IMR-90 (cell line): ENCODE results near the gene ABTB2. TPM values are rescaled to one million over a fixed set of nuclear protein-coding genes. Genes with fewer than 3 reads are reported as not detected.

Experiments
- ATAC-seq: fragments of 200-7000 bp; cut with Tn5 transposase; 2 replicates; pipeline ENCODE4 v1.9.1; 2020; ENCODE audit warnings: low read depth, mild to moderate bottlenecking, moderate library complexity
- BruUV-seq: library from RNA; stranded (reverse); fragments of 400-500 nt; replicated peaks from 2 replicates; lab custom pipeline; 2021; lab: Mats Ljungman, UMichigan
- CTCF ChIA-PET: fragments of 300-600 bp; formaldehyde crosslinking; extraction: SDS; loops from one replicate; lab custom pipeline; 2021; ENCODE audit warnings: antibody characterized with exemption; lab: Yijun Ruan, JAX
- POLR2A ChIA-PET: fragments of 300-600 bp; sonication (Branson Sonifier 250); formaldehyde crosslinking; loops from one replicate; lab custom pipeline; 2022; ENCODE audit warnings: antibody characterized with exemption; ENCODE audit not compliant: unreplicated experiment; lab: Charles Lee
- DNase-seq: peaks from one replicate; pipeline ENCODE4 v3.0.0; 2013
- H2AFZ ChIP-seq: replicated peaks from 2 replicates; pipeline ENCODE3; 2013; ENCODE audit warnings: low read length, mild to moderate bottlenecking; ENCODE audit not compliant: poor library complexity
- H2AK5ac ChIP-seq: 2 replicates; pipeline ENCODE4 v1.6.1; 2013; ENCODE audit warnings: low read depth, low read length, inconsistent platforms
- H2AK9ac ChIP-seq: replicated peaks from 2 replicates; pipeline ENCODE3; 2013; ENCODE audit warnings: mild to moderate bottlenecking, low read depth, low read length, moderate library complexity; ENCODE audit not compliant: poor library complexity
- H2BK120ac ChIP-seq: 2 replicates; pipeline ENCODE4 v1.6.1; 2013; ENCODE audit warnings: low read depth, low read length, inconsistent platforms
- H2BK15ac ChIP-seq: 3 replicates; pipeline ENCODE4 v1.6.1; 2013; ENCODE audit warnings: low read depth, low read length, inconsistent platforms
- H2BK20ac ChIP-seq: 2 replicates; pipeline ENCODE4 v1.6.1; 2013; ENCODE audit warnings: low read depth, mild to moderate bottlenecking, inconsistent platforms, low read length, moderate library complexity
- H2BK5ac ChIP-seq: 2 replicates; pipeline ENCODE4 v1.6.1; 2013; ENCODE audit warnings: mild to moderate bottlenecking, low read depth, low read length, inconsistent platforms; ENCODE audit not compliant: poor library complexity, severe bottlenecking
- H3K14ac ChIP-seq: replicated peaks from 2 replicates; pipeline ENCODE4 v1.6.1; 2013; ENCODE audit warnings: low read depth, low read length, inconsistent platforms
- H3K18ac ChIP-seq: 2 replicates; pipeline ENCODE4 v1.6.1; 2013; ENCODE audit warnings: low read depth, low read length, control low read depth
- H3K23ac ChIP-seq: 2 replicates; pipeline ENCODE4 v1.6.1; 2013; ENCODE audit warnings: low read depth, low read length, inconsistent platforms
- H3K27ac ChIP-seq: 2 replicates; pipeline ENCODE4 v1.5.1; 2013; ENCODE audit warnings: mild to moderate bottlenecking, control low read depth, low read length; ENCODE audit not compliant: insufficient read depth
- H3K27me3 ChIP-seq: 2 replicates; pipeline ENCODE4 v1.6.1; 2013; ENCODE audit warnings: low read length; ENCODE audit not compliant: control insufficient read depth, insufficient read depth
- H3K36me3 ChIP-seq: 2 replicates; pipeline ENCODE4 v1.6.1; 2013; ENCODE audit warnings: low read length, mixed read lengths; ENCODE audit not compliant: control insufficient read depth, insufficient read depth
- H3K4ac ChIP-seq: 2 replicates; pipeline ENCODE4 v1.6.1; 2013; ENCODE audit warnings: low read depth, low read length, inconsistent platforms
- H3K4me1 ChIP-seq: 2 replicates; pipeline ENCODE4 v1.6.1; 2013; ENCODE audit warnings: low read length, mixed read lengths; ENCODE audit not compliant: control insufficient read depth, insufficient read depth
- H3K4me2 ChIP-seq: 2 replicates; pipeline ENCODE4 v1.6.1; 2013; ENCODE audit warnings: low read depth, mild to moderate bottlenecking, control low read depth, low read length, moderate library complexity
- H3K4me3 ChIP-seq: 2 replicates; pipeline ENCODE4 v1.5.1; 2013; ENCODE audit warnings: low read depth, mild to moderate bottlenecking, control low read depth, low read length, moderate library complexity; ENCODE audit not compliant: insufficient read depth
- H3K56ac ChIP-seq: 2 replicates; pipeline ENCODE4 v1.6.1; 2013; ENCODE audit warnings: low read length, inconsistent platforms; ENCODE audit not compliant: insufficient read depth; ENCODE audit errors: extremely low read depth
- H3K79me1 ChIP-seq, 2 experiments: 2 replicates each; pipeline ENCODE4 v1.6.1; 2013; ENCODE audit warnings: low read length in 2 of 2, inconsistent platforms in 1 of 2, low read depth in 1 of 2
- H3K9ac ChIP-seq: 2 replicates; pipeline ENCODE4 v1.6.1; 2013; ENCODE audit warnings: low read depth, low read length, control low read depth
- H3K9me1 ChIP-seq: 2 replicates; pipeline ENCODE4 v1.6.1; 2013; ENCODE audit warnings: low read length, inconsistent platforms; ENCODE audit not compliant: insufficient read depth
- H3K9me3 ChIP-seq: 2 replicates; pipeline ENCODE4 v1.6.1; 2013; ENCODE audit warnings: low read length; ENCODE audit not compliant: control insufficient read depth, insufficient read depth
- H4K20me1 ChIP-seq: 2 replicates; pipeline ENCODE4 v1.6.1; 2013; ENCODE audit warnings: low read length, inconsistent platforms; ENCODE audit not compliant: insufficient read depth
- H4K5ac ChIP-seq: 2 replicates; pipeline ENCODE4 v1.6.1; 2013; ENCODE audit warnings: mild to moderate bottlenecking, low read depth, low read length, control low read depth
- H4K8ac ChIP-seq, 2 experiments: 2 replicates each; pipeline ENCODE4 v1.6.1; 2013; ENCODE audit warnings: low read depth in 2 of 2, low read length in 2 of 2, control low read depth in 1 of 2, inconsistent platforms in 1 of 2
- H4K91ac ChIP-seq: 2 replicates; pipeline ENCODE4 v1.6.1; 2013; ENCODE audit warnings: low read depth, low read length, inconsistent platforms; ENCODE audit not compliant: insufficient read depth
- BHLHE40 ChIP-seq: fragments of 150-350 bp; IDR thresholded peaks from 2 replicates; pipeline ENCODE4 v1.6.1; 2016; ENCODE audit warnings: mild to moderate bottlenecking, low read depth, low read length
- CEBPB ChIP-seq: IDR thresholded peaks from 2 replicates; pipeline ENCODE4 v1.6.1; 2012; ENCODE audit warnings: low read depth, low read length, improper control_type of control experiment
- CHD1 ChIP-seq: IDR thresholded peaks from 2 replicates; pipeline ENCODE4 v1.6.1; 2012; ENCODE audit warnings: low read depth, low read length, improper control_type of control experiment
- CTCF ChIP-seq: conservative IDR thresholded peaks from 2 replicates; pipeline ENCODE4 v1.5.1; 2012; ENCODE audit warnings: mild to moderate bottlenecking, low read depth, low read length, improper control_type of control experiment
- FOS ChIP-seq: fragments of 150-350 bp; IDR thresholded peaks from 2 replicates; pipeline ENCODE4 v1.6.1; 2016; ENCODE audit warnings: low read depth, low read length
- MAFK ChIP-seq: IDR thresholded peaks from 2 replicates; pipeline ENCODE4 v1.6.1; 2012; ENCODE audit warnings: low read depth, low read length, improper control_type of control experiment
- MAZ ChIP-seq: IDR thresholded peaks from 2 replicates; pipeline ENCODE4 v1.6.1; 2012; ENCODE audit warnings: low read depth, mild to moderate bottlenecking, low read length, improper control_type of control experiment, moderate library complexity, borderline replicate concordance
- MXI1 ChIP-seq: IDR thresholded peaks from 2 replicates; pipeline ENCODE4 v1.6.1; 2012; ENCODE audit warnings: low read depth, mild to moderate bottlenecking, low read length, moderate library complexity, borderline replicate concordance
- NFE2L2 ChIP-seq: fragments of 150-350 bp; IDR thresholded peaks from 2 replicates; pipeline ENCODE4 v1.6.1; 2016; ENCODE audit warnings: low read depth, mild to moderate bottlenecking, low read length
- POLR2A ChIP-seq: IDR thresholded peaks from 2 replicates; pipeline ENCODE4 v1.6.1; 2012; ENCODE audit warnings: mild to moderate bottlenecking, low read depth, low read length
- RAD21 ChIP-seq: IDR thresholded peaks from 2 replicates; pipeline ENCODE4 v1.6.1; 2012; ENCODE audit warnings: low read length, improper control_type of control experiment
- RCOR1 ChIP-seq: IDR thresholded peaks from 2 replicates; pipeline ENCODE4 v1.6.1; 2012; ENCODE audit warnings: mild to moderate bottlenecking, low read length, improper control_type of control experiment; ENCODE audit not compliant: insufficient replicate concordance
- RFX5 ChIP-seq: IDR thresholded peaks from 2 replicates; pipeline ENCODE4 v1.8.0; 2012; ENCODE audit warnings: low read depth, mild to moderate bottlenecking, low read length, moderate library complexity
- SMC3 ChIP-seq: fragments of 150-350 bp; IDR thresholded peaks from 2 replicates; pipeline ENCODE4 v1.6.1; 2016; ENCODE audit warnings: low read depth, mild to moderate bottlenecking, antibody characterized with exemption, low read length, moderate library complexity
- WGBS, 2 experiments: methylation state at CpG; one replicate each; pipeline versions ENCODE4 v1.1.5 to v1.1.7; 2013; ENCODE audit warnings: missing lambda C conversion rate in 2 of 2; ENCODE audit not compliant: insufficient read length in 1 of 2; ENCODE audit errors: extremely low coverage in 2 of 2; 5-methylcytosine and 5-hydroxymethylcytosine counted together
- dilution Hi-C: fragments of 300-500 bp; cut with HindIII; formaldehyde crosslinking; loops from one replicate; pipeline ENCODE4 v1.14.3; 2018; ENCODE audit warnings: low sequenced_read_pairs; ENCODE audit not compliant: unreplicated experiment
- in situ Hi-C: fragments of 300-500 bp; cut with MboI; formaldehyde crosslinking; loops from 3 replicates; pipeline ENCODE4 v1.14.3; 2019; ENCODE audit warnings: low sequenced_read_pairs, inconsistent platforms, mixed read lengths
- intact Hi-C: fragments of 100-400 bp; cut with micrococcal nuclease; formaldehyde crosslinking; loops from 2 replicates; pipeline ENCODE4 v1.10.0; 2022
- polyA plus RNA-seq, 3 experiments: library from polyadenylated mRNA; depleted of rRNA; stranded (reverse); fragments of >200 nt; gene quantifications; 2 replicates each; pipeline ENCODE4 v1.2.3, GENCODE V29; 2012; ENCODE audit warnings: low replicate concordance in 1 of 3
- total RNA-seq: library from RNA; depleted of rRNA; stranded (reverse); fragments of >200 nt; gene quantifications from 2 replicates; pipeline ENCODE4 v1.2.3, GENCODE V29; 2012
- TF ChIP-seq, protein P1 (sequence below): fragments of 150-350 bp; IDR thresholded peaks from 2 replicates; pipeline ENCODE4 v1.6.1; 2017; ENCODE audit warnings: mild to moderate bottlenecking, antibody characterized with exemption, low read length, low read depth
- TF ChIP-seq, protein P2 (sequence below): fragments of 150-350 bp; IDR thresholded peaks from 2 replicates; pipeline ENCODE4 v1.6.1; 2016; ENCODE audit warnings: low read depth, mild to moderate bottlenecking, low read length, moderate library complexity, borderline replicate concordance

Gene ABTB2
- total and polyA plus RNA-seq, 2 of the 4 experiments (the other 2 are of a cell fraction), result 0.18 to 2.0 TPM

GRCh38 chr11:34292111-34292510 lies 65.7 kb downstream of the ABTB2 start:
- POLR2A ChIA-PET, result no interaction called here

More at GRCh38 chr11:34292111-34292510, 65.7 kb downstream of the ABTB2 start:
- Histone ChIP-seq H2BK5ac (no peak overlapping the region), H3K4me1 (no peaks in the 10 kb centered on the region), H2BK120ac (no peak overlapping the region), H2AK9ac (no peak overlapping the region), H3K9ac (no peak overlapping the region), H3K27me3 (peaks cover 28% of the 10 kb centered on the region), H3K9me1 (no peaks in the 10 kb centered on the region), H3K4me2 (no peak overlapping the region), H4K8ac (no peak overlapping the region), H2BK20ac (no peak overlapping the region), H3K23ac (no peak overlapping the region), H3K36me3 (no peaks in the 10 kb centered on the region), H3K9me3 (no peaks in the 10 kb centered on the region), H3K18ac (no peak overlapping the region), H3K4me3 (no peak overlapping the region), H4K91ac (no peak overlapping the region), H2AK5ac (no peak overlapping the region), H3K56ac (no peak overlapping the region), H3K27ac (no peak overlapping the region), H4K20me1 (no peaks in the 10 kb centered on the region), H3K14ac (no peak overlapping the region), H4K5ac (no peak overlapping the region), H2AFZ (no peak overlapping the region), H3K79me1 (no peaks in the 10 kb centered on the region), H3K4ac (no peak overlapping the region), H2BK15ac (no peak overlapping the region)
- WGBS, 2 experiments, result no CpG with 5 or more reads among the region's 3 CpGs
- in situ Hi-C loops (no loop called here), intact Hi-C loops (no loop called here), dilution Hi-C loops (no loop called here)
- DNase-seq, result no peak
- TF ChIP-seq RCOR1 (no peak), RAD21 (no peak), SMC3 (no peak), CTCF (no peak), FOS (no peak), BHLHE40 (no peak), NFE2L2 (no peak), CEBPB (no peak), POLR2A (no peak), CHD1 (no peak), MXI1 (no peak), MAFK (no peak), MAZ (no peak), RFX5 (no peak)
- TF ChIP-seq, protein P1, sequence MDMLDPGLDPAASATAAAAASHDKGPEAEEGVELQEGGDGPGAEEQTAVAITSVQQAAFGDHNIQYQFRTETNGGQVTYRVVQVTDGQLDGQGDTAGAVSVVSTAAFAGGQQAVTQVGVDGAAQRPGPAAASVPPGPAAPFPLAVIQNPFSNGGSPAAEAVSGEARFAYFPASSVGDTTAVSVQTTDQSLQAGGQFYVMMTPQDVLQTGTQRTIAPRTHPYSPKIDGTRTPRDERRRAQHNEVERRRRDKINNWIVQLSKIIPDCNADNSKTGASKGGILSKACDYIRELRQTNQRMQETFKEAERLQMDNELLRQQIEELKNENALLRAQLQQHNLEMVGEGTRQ, result no peak
- TF ChIP-seq, protein P2, sequence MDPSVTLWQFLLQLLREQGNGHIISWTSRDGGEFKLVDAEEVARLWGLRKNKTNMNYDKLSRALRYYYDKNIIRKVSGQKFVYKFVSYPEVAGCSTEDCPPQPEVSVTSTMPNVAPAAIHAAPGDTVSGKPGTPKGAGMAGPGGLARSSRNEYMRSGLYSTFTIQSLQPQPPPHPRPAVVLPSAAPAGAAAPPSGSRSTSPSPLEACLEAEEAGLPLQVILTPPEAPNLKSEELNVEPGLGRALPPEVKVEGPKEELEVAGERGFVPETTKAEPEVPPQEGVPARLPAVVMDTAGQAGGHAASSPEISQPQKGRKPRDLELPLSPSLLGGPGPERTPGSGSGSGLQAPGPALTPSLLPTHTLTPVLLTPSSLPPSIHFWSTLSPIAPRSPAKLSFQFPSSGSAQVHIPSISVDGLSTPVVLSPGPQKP, result no peak
- CTCF ChIA-PET, result no interaction called here
- ATAC-seq, result no peak
- BruUV-seq, result no TSS peak
